HepG2 (cell line): Measurements from ENCODE around the gene POU2AF2. TPM values are rescaled to one million over a fixed set of nuclear protein-coding genes. Genes with fewer than 3 reads are reported as not detected.

Experiments used
- ATF1 ChIP-seq: IDR thresholded peaks from 2 replicates; pipeline ENCODE4 v1.6.1; 2016; ENCODE audit warnings: mild to moderate bottlenecking, control low read depth
- CEBPG ChIP-seq: IDR thresholded peaks from 2 replicates; pipeline ENCODE4 v1.6.1; 2016
- HNF4A ChIP-seq: sonication (generic); formaldehyde crosslinking; IDR thresholded peaks from 2 replicates; pipeline ENCODE4 v1.4.0; 2020; ENCODE audit warnings: missing genetic modification reagents
- ISX ChIP-seq: sonication (generic); formaldehyde crosslinking; conservative IDR thresholded peaks from 2 replicates; pipeline ENCODE4 v1.5.0; 2020; ENCODE audit warnings: missing genetic modification reagents
- JUNB ChIP-seq: sonication (generic); formaldehyde crosslinking; IDR thresholded peaks from 2 replicates; pipeline ENCODE4 v1.8.0; 2022; ENCODE audit warnings: missing genetic modification reagents, mild to moderate bottlenecking, borderline replicate concordance
- NR2F6 ChIP-seq, 2 experiments: IDR thresholded peaks; 2 replicates each; pipeline ENCODE4 v1.6.1; 2016; ENCODE audit warnings: antibody characterized with exemption in 1 of 2, mild to moderate bottlenecking in 1 of 2
- PITX1 ChIP-seq: sonication (generic); formaldehyde crosslinking; IDR thresholded peaks from 2 replicates; pipeline ENCODE4 v1.5.1; 2020; ENCODE audit warnings: mild to moderate bottlenecking, missing genetic modification reagents
- REPIN1 ChIP-seq: sonication (generic); formaldehyde crosslinking; IDR thresholded peaks from 2 replicates; pipeline ENCODE4 v1.8.0; 2022; ENCODE audit warnings: missing genetic modification reagents, low read depth, mild to moderate bottlenecking, borderline replicate concordance
- REXO4 ChIP-seq: sonication (generic); formaldehyde crosslinking; IDR thresholded peaks from 2 replicates; pipeline ENCODE4 v1.8.0; 2022; ENCODE audit warnings: missing genetic modification reagents, mild to moderate bottlenecking, borderline replicate concordance
- RFX3 ChIP-seq: IDR thresholded peaks from 2 replicates; pipeline ENCODE4 v1.6.1; 2016; ENCODE audit warnings: missing biosample characterization, missing genetic modification reagents
- YEATS4 ChIP-seq: sonication (generic); formaldehyde crosslinking; IDR thresholded peaks from 2 replicates; pipeline ENCODE4 v1.4.0; 2020; ENCODE audit warnings: missing genetic modification reagents, borderline replicate concordance
- ZBTB25 ChIP-seq: IDR thresholded peaks from 2 replicates; pipeline ENCODE4 v1.6.1; 2018; ENCODE audit warnings: missing genetic modification reagents
- ZBTB4 ChIP-seq: sonication (generic); formaldehyde crosslinking; IDR thresholded peaks from 2 replicates; pipeline ENCODE4 v1.4.0; 2020; ENCODE audit warnings: missing genetic modification reagents, mild to moderate bottlenecking, borderline replicate concordance
- ZNF17 ChIP-seq: sonication (generic); formaldehyde crosslinking; IDR thresholded peaks from 2 replicates; pipeline ENCODE4 v1.5.0; 2020; ENCODE audit warnings: mild to moderate bottlenecking, missing genetic modification reagents
- ZNF331 ChIP-seq: sonication (generic); formaldehyde crosslinking; IDR thresholded peaks from 2 replicates; pipeline ENCODE4 v1.4.0; 2020; ENCODE audit warnings: missing genetic modification reagents
- ZNF350 ChIP-seq: sonication (generic); formaldehyde crosslinking; IDR thresholded peaks from 2 replicates; pipeline ENCODE4 v1.4.0; 2020; ENCODE audit warnings: mild to moderate bottlenecking, low read depth, missing genetic modification reagents, borderline replicate concordance
- ZSCAN20 ChIP-seq: sonication (generic); formaldehyde crosslinking; IDR thresholded peaks from 2 replicates; pipeline ENCODE4 v1.4.0; 2020; ENCODE audit warnings: missing genetic modification reagents, mild to moderate bottlenecking, borderline replicate concordance
- ZSCAN9 ChIP-seq: IDR thresholded peaks from 2 replicates; pipeline ENCODE4 v1.6.1; 2016; ENCODE audit warnings: borderline replicate concordance
- polyA plus RNA-seq, 8 experiments: library from polyadenylated mRNA; depleted of rRNA in 3 of 8; stranded (reverse) in 7 of 8; unstranded in 1 of 8; fragments of >200 nt; fragmentation: Illumina TruSeq in 4 of 8; extraction: Trizol in 4 of 8; gene quantifications; 2 replicates each; pipeline versions ENCODE4 v1.2.1 to v1.2.3, GENCODE V29; 2011 to 2016; ENCODE audit warnings: low read depth in 4 of 8, missing spikeins in 1 of 8, mixed read lengths in 1 of 8; ENCODE audit not compliant: insufficient read depth in 1 of 8
- total RNA-seq, 5 experiments: library from RNA; depleted of rRNA; stranded (reverse); fragments of >200 nt; fragmentation: Illumina TruSeq; extraction: Trizol; gene quantifications; 2 replicates each; pipeline ENCODE4 v1.2.3, GENCODE V29; 2016; ENCODE audit warnings: low read depth in 1 of 5
- TF ChIP-seq, protein P1 (sequence below): sonication (generic); formaldehyde crosslinking; IDR thresholded peaks from 2 replicates; pipeline ENCODE4 v1.4.0; 2020; ENCODE audit warnings: missing genetic modification reagents
- TF ChIP-seq, protein P2 (sequence below), 2 experiments: fragments of 450-650 bp in 1 of 2; sonication (generic) in 1 of 2; formaldehyde crosslinking; IDR thresholded peaks; 2 replicates each; pipeline versions ENCODE4 v1.5.0 to v1.8.0; 2020 to 2022; ENCODE audit warnings: mild to moderate bottlenecking in 1 of 2, missing genetic modification reagents in 1 of 2

POU2AF2 gene
- total and polyA plus RNA-seq, 2 of the 13 experiments (the other 11 are each of a cell fraction or from before 2014, with no cell fraction given): 0.11 TPM; not detected in 1

DNA sequence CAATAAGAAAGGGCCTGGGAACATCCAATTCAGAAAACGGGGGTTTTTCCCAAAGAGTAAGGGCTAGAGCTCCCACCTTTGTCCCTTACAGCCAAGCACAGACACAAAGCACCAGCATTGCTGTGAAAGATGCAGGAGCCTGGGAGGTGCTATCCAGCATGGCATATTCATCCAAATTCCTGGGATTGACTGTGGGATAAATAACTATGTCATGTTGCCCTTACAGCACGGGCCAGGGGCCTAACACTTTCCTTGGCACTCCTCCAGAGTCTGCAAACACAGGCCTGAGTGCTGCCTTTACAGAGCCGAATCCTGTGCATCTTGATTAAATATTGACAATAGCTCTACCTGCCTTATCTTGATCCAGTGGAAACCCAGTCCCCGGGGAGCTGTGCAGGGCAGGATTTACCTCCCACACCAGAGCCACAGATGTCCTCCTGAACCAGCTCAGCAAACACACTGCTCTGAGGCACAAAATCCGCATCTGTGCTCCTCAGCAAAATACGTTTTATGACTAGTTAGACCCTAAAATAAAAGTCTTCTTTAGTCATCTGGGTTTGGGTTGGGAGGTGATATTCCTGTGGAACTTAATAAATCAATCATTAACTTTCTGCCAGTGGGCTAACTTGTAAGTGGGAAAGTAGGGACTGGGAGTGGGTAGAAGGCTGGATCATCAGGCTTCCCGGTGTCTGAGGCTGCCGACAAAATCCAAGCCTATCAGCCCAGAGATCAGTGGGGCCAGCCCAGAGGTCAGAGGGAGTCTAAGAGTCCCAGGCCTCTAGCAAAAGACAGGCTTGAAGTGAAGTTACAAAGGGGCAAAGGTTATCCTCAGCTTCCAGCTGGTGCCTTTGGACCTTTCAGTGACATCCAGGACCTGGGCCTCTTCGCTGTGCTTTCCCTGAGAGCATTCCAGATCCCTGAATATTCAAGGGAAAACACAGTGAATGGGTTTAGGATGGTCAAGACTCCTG, 89.3 kb downstream of the POU2AF2 start (continued):
- TF ChIP-seq, protein P1, sequence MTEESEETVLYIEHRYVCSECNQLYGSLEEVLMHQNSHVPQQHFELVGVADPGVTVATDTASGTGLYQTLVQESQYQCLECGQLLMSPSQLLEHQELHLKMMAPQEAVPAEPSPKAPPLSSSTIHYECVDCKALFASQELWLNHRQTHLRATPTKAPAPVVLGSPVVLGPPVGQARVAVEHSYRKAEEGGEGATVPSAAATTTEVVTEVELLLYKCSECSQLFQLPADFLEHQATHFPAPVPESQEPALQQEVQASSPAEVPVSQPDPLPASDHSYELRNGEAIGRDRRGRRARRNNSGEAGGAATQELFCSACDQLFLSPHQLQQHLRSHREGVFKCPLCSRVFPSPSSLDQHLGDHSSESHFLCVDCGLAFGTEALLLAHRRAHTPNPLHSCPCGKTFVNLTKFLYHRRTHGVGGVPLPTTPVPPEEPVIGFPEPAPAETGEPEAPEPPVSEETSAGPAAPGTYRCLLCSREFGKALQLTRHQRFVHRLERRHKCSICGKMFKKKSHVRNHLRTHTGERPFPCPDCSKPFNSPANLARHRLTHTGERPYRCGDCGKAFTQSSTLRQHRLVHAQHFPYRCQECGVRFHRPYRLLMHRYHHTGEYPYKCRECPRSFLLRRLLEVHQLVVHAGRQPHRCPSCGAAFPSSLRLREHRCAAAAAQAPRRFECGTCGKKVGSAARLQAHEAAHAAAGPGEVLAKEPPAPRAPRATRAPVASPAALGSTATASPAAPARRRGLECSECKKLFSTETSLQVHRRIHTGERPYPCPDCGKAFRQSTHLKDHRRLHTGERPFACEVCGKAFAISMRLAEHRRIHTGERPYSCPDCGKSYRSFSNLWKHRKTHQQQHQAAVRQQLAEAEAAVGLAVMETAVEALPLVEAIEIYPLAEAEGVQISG (CRISPR knock-in tag): 0 out of 2 replicates have a peak, but pooled peaks have one; percentile 45
- peak; percentile 90 for TF ChIP-seq PITX1 (CRISPR knock-in tag)
- no peak for TF ChIP-seq RFX3
- peak; percentile 85; the same call in 1 of the 2 replicates for TF ChIP-seq ZNF350 (CRISPR knock-in tag)
- peak; percentile 50; the same call in 1 of the 2 replicates for TF ChIP-seq ZBTB25
- TF ChIP-seq ZBTB4 (CRISPR knock-in tag): peak; percentile 42; the same call in 1 of the 2 replicates
- TF ChIP-seq YEATS4: 0 out of 2 replicates have a peak, but pooled peaks have one; percentile 30
- peak; percentile 53 for TF ChIP-seq CEBPG
- no peak for TF ChIP-seq ISX (CRISPR knock-in tag)
- TF ChIP-seq, protein P2, sequence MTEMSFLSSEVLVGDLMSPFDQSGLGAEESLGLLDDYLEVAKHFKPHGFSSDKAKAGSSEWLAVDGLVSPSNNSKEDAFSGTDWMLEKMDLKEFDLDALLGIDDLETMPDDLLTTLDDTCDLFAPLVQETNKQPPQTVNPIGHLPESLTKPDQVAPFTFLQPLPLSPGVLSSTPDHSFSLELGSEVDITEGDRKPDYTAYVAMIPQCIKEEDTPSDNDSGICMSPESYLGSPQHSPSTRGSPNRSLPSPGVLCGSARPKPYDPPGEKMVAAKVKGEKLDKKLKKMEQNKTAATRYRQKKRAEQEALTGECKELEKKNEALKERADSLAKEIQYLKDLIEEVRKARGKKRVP (CRISPR knock-in tag; IDR thresholded peaks at IDR 0.05): peak in 1 of 2 experiments; percentile 79; a peak in 2 of 4 replicates
- peak; percentile 58; the same call in 1 of the 2 replicates for TF ChIP-seq ZSCAN20 (CRISPR knock-in tag)
- no peak for TF ChIP-seq REXO4 (CRISPR knock-in tag)
- TF ChIP-seq ATF1 (CRISPR knock-in tag): peak; percentile 48; the same call in 1 of the 2 replicates
- no peak for TF ChIP-seq ZNF17 (CRISPR knock-in tag)
- 0 out of 2 replicates have a peak, but pooled peaks have one; percentile 51 for TF ChIP-seq ZSCAN9 (CRISPR knock-in tag)
- peak; percentile 45; the same call in 1 of the 2 replicates for TF ChIP-seq REPIN1 (CRISPR knock-in tag)
- TF ChIP-seq HNF4A: peak; percentile 93
- peak; percentile 97 for TF ChIP-seq NR2F6 (IDR thresholded peaks at IDR 0.05)
- peak; percentile 96 for TF ChIP-seq NR2F6 (CRISPR knock-in tag; IDR thresholded peaks at IDR 0.05)
- peak; percentile 35; the same call in 1 of the 2 replicates for TF ChIP-seq JUNB (CRISPR knock-in tag)
- TF ChIP-seq ZNF331: peak; percentile 60; the same call in 1 of the 2 replicates
